ENCODE results near the gene SOD1. TPM values are rescaled to one million over a fixed set of nuclear protein-coding genes. Genes with fewer than 3 reads are reported as not detected.

Gene SOD1
- total and polyA plus RNA-seq, 8 donors = 45.5 to 358 (median 177) TPM

- no peak for DNase-seq
- intact Hi-C loops (cut with DNase I; ENCODE audit: low total_unique reads) = no loop called here
- Histone ChIP-seq H3K27ac (no peak overlapping the region), H3K27me3 (no peaks in the 10 kb centered on the region), H3K4me3 (no peak overlapping the region), H3K36me3 (peaks cover 48 to 98% (median 97%) of the 10 kb centered on the region in 4 donors), H3K9me3 (no peaks in the 10 kb centered on the region), H3K4me1 (no peaks in the 10 kb centered on the region)
- WGBS, 5 donors = 96 to 99% (median 98%) methylated on average over 16 of the region's 16 CpGs
- TF ChIP-seq EP300 (IDR thresholded peaks at IDR 0.05) (no peak), POLR2AphosphoS5 (IDR thresholded peaks at IDR 0.05) (no peak), POLR2A (IDR thresholded peaks at IDR 0.05) (no peak), CTCF (IDR thresholded peaks at IDR 0.05) (no peak)
Observed at GRCh38 chr21:31693222-31693621, 33.7 kb downstream of the SOD1 start.

GRCh38 chr21:31696424-31696823, 36.9 kb downstream of the SOD1 start:
- Histone ChIP-seq H3K9me3 (no peaks in the 10 kb centered on the region), H3K27me3 (no peaks in the 10 kb centered on the region), H3K4me3 (no peak overlapping the region), H3K27ac (no peak overlapping the region), H3K4me1 (no peaks in the 10 kb centered on the region), H3K36me3 (peaks cover 47 to 98% (median 96%) of the 10 kb centered on the region in 4 donors)
- intact Hi-C loops (cut with DNase I; ENCODE audit: low total_unique reads) = no loop called here
- no peak for DNase-seq
- no peak for TF ChIP-seq EP300 (IDR thresholded peaks at IDR 0.05)
- no peak for TF ChIP-seq CTCF (IDR thresholded peaks at IDR 0.05)
- TF ChIP-seq POLR2AphosphoS5 (IDR thresholded peaks at IDR 0.05) = no peak
- no peak for TF ChIP-seq POLR2A (IDR thresholded peaks at IDR 0.05)
- WGBS, 5 donors = 89 to 98% (median 95%) methylated on average over 6 of the region's 6 CpGs

GRCh38 chr21:31698461-31698860, 39.0 kb downstream of the SOD1 start:
- H3K27ac ChIP-seq = no peak overlapping the region
- DNase-seq = no peak
- TF ChIP-seq EP300 (IDR thresholded peaks at IDR 0.05) (no peak), POLR2A (IDR thresholded peaks at IDR 0.05) (no peak), CTCF (IDR thresholded peaks at IDR 0.05) (no peak), POLR2AphosphoS5 (IDR thresholded peaks at IDR 0.05) (no peak)
- intact Hi-C loops (cut with DNase I; ENCODE audit: low total_unique reads) = no loop called here
- H3K4me3 ChIP-seq = no peak overlapping the region
- H3K9me3 ChIP-seq = no peaks in the 10 kb centered on the region
- no peaks in the 10 kb centered on the region for H3K27me3 ChIP-seq
- H3K4me1 ChIP-seq = no peaks in the 10 kb centered on the region
- peaks cover 41 to 98% (median 96%) of the 10 kb centered on the region in 4 donors for H3K36me3 ChIP-seq

GRCh38 chr21:31700040-31700439, 40.5 kb downstream of the SOD1 start:
- H3K36me3 ChIP-seq = peaks cover 35 to 87% (median 81%) of the 10 kb centered on the region in 4 donors
- no peak for TF ChIP-seq EP300 (IDR thresholded peaks at IDR 0.05)
- no peak for TF ChIP-seq CTCF (IDR thresholded peaks at IDR 0.05)
- no peak for TF ChIP-seq POLR2A (IDR thresholded peaks at IDR 0.05)
- TF ChIP-seq POLR2AphosphoS5 (IDR thresholded peaks at IDR 0.05) = no peak
- H3K9me3 ChIP-seq = no peaks in the 10 kb centered on the region
- no peaks in the 10 kb centered on the region for H3K4me1 ChIP-seq
- WGBS, 5 donors = 93 to 100% (median 98%) methylated on average over 3 of the region's 3 CpGs
- no peaks in the 10 kb centered on the region for H3K27me3 ChIP-seq
- intact Hi-C loops (cut with DNase I; ENCODE audit: low total_unique reads) = no loop called here
- no peak overlapping the region for H3K27ac ChIP-seq
- H3K4me3 ChIP-seq = no peak overlapping the region
- DNase-seq = no peak
